HL-60 (cell line): ENCODE results near the gene SRBD1.

Source experiments
- DNase-seq, 2 experiments: peaks; one replicate each; pipeline ENCODE4 v3.0.0-alpha.2; 2010 to 2020; ENCODE audit warnings: low read depth in 1 of 2, low spot score in 1 of 2
- H3K27ac ChIP-seq: fragments of 250-450 bp; sonication (Bioruptor Pico); replicated peaks from 2 replicates; pipeline ENCODE4 v1.5.1; 2020; ENCODE audit warnings: mild to moderate bottlenecking, moderate library complexity
- H3K27me3 ChIP-seq: fragments of 250-450 bp; sonication (Bioruptor Pico); 2 replicates; pipeline ENCODE4 v1.5.1; 2021; ENCODE audit warnings: mild to moderate bottlenecking, moderate library complexity; ENCODE audit not compliant: insufficient read depth, poor library complexity, severe bottlenecking
- H3K4me3 ChIP-seq: replicated peaks from 2 replicates; pipeline ENCODE4 v1.5.1; 2011; ENCODE audit warnings: mild to moderate bottlenecking, control low read depth, low read length; ENCODE audit not compliant: insufficient read depth
- GABPA ChIP-seq: IDR thresholded peaks from 2 replicates; pipeline ENCODE4 v1.6.1; 2012; ENCODE audit warnings: low read depth
- POLR2AphosphoS5 ChIP-seq: IDR thresholded peaks from 2 replicates; pipeline ENCODE4 v1.6.1; 2012; ENCODE audit warnings: low read depth
- SPI1 ChIP-seq: IDR thresholded peaks from 2 replicates; pipeline ENCODE4 v1.6.1; 2012; ENCODE audit warnings: low read depth, mild to moderate bottlenecking, borderline replicate concordance
- TF ChIP-seq, protein P1 (sequence below): IDR thresholded peaks from one replicate; pipeline ENCODE4 v1.5.1; 2011; ENCODE audit warnings: low read length, control low read depth, inconsistent platforms; ENCODE audit not compliant: insufficient read depth
- TF ChIP-seq, protein P2 (sequence below): IDR thresholded peaks from 2 replicates; pipeline ENCODE4 v1.6.1; 2012; ENCODE audit warnings: low read depth; ENCODE audit not compliant: insufficient replicate concordance

The SRBD1 gene

GRCh38 chr2:45412754-45413379 lies 198.2 kb downstream of the SRBD1 start:
- no peak overlapping the region for H3K27ac ChIP-seq
- TF ChIP-seq, protein P1, sequence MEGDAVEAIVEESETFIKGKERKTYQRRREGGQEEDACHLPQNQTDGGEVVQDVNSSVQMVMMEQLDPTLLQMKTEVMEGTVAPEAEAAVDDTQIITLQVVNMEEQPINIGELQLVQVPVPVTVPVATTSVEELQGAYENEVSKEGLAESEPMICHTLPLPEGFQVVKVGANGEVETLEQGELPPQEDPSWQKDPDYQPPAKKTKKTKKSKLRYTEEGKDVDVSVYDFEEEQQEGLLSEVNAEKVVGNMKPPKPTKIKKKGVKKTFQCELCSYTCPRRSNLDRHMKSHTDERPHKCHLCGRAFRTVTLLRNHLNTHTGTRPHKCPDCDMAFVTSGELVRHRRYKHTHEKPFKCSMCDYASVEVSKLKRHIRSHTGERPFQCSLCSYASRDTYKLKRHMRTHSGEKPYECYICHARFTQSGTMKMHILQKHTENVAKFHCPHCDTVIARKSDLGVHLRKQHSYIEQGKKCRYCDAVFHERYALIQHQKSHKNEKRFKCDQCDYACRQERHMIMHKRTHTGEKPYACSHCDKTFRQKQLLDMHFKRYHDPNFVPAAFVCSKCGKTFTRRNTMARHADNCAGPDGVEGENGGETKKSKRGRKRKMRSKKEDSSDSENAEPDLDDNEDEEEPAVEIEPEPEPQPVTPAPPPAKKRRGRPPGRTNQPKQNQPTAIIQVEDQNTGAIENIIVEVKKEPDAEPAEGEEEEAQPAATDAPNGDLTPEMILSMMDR = no peak
- no peak for TF ChIP-seq GABPA
- TF ChIP-seq, protein P2, sequence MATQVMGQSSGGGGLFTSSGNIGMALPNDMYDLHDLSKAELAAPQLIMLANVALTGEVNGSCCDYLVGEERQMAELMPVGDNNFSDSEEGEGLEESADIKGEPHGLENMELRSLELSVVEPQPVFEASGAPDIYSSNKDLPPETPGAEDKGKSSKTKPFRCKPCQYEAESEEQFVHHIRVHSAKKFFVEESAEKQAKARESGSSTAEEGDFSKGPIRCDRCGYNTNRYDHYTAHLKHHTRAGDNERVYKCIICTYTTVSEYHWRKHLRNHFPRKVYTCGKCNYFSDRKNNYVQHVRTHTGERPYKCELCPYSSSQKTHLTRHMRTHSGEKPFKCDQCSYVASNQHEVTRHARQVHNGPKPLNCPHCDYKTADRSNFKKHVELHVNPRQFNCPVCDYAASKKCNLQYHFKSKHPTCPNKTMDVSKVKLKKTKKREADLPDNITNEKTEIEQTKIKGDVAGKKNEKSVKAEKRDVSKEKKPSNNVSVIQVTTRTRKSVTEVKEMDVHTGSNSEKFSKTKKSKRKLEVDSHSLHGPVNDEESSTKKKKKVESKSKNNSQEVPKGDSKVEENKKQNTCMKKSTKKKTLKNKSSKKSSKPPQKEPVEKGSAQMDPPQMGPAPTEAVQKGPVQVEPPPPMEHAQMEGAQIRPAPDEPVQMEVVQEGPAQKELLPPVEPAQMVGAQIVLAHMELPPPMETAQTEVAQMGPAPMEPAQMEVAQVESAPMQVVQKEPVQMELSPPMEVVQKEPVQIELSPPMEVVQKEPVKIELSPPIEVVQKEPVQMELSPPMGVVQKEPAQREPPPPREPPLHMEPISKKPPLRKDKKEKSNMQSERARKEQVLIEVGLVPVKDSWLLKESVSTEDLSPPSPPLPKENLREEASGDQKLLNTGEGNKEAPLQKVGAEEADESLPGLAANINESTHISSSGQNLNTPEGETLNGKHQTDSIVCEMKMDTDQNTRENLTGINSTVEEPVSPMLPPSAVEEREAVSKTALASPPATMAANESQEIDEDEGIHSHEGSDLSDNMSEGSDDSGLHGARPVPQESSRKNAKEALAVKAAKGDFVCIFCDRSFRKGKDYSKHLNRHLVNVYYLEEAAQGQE = no peak
- TF ChIP-seq POLR2AphosphoS5 = no peak
- TF ChIP-seq SPI1 = no peak
- no peak for DNase-seq

DNA sequence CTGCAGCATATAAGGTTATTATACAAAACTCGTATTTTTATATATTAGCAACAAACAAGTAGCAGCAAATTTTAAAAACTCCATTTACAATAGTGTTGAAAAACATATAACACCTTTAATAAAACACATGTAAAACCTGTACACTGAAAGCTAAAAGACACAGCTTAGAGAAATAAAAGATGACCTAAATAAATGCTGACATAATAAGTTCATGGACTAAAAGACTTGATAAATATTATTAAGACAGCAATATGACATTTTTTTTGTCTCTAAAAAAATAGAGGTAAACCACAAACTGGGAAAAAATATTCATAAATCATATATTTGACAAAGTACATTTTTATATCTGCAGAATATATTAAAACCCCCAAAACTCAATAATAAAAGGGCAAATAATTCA lies 201.4 kb downstream of the SRBD1 start:
- DNase-seq = no peak
- H3K27ac ChIP-seq = no peak overlapping the region
- TF ChIP-seq, protein P1 = no peak
- TF ChIP-seq, protein P2 = no peak
- TF ChIP-seq SPI1 (no peak), POLR2AphosphoS5 (no peak), GABPA (no peak)
- H3K27me3 ChIP-seq = no peaks in the 10 kb centered on the region
- no peak overlapping the region for H3K4me3 ChIP-seq

More at GRCh38 chr2:45412754-45413379, 198.2 kb downstream of the SRBD1 start:
- no peaks in the 10 kb centered on the region for H3K27me3 ChIP-seq
- no peak overlapping the region for H3K4me3 ChIP-seq

- TF ChIP-seq GABPA = no peak
- TF ChIP-seq, protein P1 = no peak
- TF ChIP-seq POLR2AphosphoS5 = no peak
- no peak for TF ChIP-seq SPI1
- TF ChIP-seq, protein P2 = no peak
- no peak for DNase-seq
- Histone ChIP-seq H3K27me3 (no peaks in the 10 kb centered on the region), H3K4me3 (no peak overlapping the region), H3K27ac (no peak overlapping the region)
Measured at GRCh38 chr2:45406621-45407020, 204.4 kb downstream of the SRBD1 start.
